ENCODE results near the gene GPC6.
A peak's percentile ranks its signal among the peaks of the same experiment; 100 is the strongest.

The GPC6 gene

DNA sequence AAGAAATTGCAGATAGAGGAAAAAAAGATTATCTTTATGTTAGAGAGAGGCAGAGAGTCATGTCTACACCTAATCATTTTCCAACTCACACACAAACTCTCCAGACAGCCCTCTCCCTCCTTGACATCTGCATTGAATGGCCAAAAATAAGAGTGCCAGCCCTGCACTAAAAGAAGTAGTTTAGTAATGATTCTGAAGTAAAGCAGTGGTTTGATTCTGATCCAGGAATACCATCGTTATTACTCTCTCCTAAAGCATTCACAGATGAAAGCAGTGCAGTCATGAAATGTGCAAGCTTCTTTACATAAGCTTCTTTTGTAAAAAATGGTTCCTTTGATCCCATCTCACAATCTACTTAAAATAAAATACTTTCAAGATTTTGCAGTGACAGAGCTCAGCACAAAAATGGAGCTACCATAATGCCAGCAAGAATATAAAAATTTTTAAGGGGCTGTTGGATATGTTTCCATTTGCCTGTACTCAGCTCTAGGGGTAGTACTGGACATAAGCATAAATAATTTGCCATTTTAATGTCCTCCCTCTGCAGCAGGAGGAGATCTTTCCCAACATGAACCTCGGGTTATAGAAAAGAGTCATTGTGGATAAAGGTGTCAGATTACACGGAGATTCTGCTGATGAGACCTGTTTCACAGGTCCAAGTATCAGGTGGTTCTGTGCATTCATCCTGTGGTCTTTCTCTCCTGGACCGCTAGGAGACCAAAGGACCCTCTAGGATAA lies 846.6 kb downstream of the GPC6 start:
- DNase-seq: peak; percentile 64

DNA sequence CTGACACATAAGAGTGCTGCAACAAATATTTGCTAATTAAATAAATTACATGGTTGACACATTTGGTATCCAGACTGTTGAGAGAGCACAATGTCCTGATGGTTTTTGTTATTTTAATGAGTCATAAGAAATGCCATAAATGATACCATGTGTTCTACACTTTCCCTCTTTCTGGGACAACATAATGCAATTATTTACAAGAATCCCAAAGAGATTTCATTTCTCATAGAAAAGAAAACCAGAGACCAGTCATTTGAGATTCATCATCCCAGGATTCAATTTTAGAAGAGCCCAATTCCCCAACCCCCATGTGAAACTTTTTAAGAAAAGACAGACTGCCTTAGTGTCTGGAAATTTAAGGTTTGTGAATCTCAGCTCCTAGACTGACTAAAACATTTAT lies 853.3 kb downstream of the GPC6 start:
- DNase-seq: peak; percentile 72

DNA sequence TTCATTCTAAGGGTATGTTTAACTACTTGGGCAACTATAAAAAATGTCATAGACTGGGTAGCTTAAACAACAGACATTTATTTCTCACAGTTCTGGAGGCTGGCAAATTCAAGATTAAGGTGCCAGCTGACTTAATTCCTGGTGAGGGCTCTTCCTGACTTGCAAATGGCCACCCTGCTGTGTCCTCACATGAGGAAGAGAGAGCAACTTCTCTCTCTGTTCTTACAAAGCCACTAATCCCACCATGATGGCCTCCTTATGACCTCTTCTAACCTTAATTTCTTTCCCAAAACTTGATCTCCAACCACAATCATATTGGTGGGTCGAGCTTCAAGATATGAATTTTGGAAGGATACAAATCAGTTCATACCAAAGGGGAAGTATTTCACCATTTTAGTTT lies 853.9 kb downstream of the GPC6 start:
- no peak for DNase-seq

DNA sequence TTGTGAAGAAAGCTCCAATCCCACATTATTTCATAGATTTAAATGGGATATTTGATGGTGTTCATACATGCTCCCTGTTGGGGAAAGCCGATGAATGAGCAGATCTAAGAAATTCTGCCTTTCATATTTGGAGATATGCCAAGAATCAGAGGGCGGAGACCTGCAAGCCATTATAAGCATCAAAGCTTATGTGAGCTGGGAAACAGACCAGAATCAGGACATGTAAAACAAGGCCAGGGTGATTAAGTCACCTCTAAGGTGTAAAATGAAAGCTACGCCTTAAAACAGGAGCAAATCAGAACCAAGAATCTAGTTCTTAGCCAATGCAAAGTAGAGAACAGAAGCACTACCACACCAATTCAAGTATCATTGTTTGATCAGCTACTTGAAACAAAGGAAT lies 860.5 kb downstream of the GPC6 start:
- DNase-seq: no peak

DNA sequence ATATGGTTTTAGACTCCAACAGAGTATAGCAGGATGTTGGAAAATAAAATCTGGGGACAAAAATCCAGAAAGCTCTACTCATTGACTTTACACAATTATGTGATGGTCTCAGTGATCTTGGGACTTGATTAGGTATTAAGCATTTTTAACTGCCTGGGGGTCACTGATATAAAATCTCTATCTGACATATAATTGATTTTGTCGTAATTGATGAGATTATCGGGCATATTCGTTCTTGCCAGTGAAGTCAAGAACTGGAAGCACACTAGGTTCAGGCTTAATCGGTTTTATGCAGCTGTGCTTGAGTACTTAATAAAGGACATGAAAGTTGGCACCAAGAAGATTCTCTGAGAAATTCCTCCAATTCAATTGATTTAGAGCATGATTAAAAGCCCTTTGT lies 862.1 kb downstream of the GPC6 start:
- DNase-seq: no peak

DNA sequence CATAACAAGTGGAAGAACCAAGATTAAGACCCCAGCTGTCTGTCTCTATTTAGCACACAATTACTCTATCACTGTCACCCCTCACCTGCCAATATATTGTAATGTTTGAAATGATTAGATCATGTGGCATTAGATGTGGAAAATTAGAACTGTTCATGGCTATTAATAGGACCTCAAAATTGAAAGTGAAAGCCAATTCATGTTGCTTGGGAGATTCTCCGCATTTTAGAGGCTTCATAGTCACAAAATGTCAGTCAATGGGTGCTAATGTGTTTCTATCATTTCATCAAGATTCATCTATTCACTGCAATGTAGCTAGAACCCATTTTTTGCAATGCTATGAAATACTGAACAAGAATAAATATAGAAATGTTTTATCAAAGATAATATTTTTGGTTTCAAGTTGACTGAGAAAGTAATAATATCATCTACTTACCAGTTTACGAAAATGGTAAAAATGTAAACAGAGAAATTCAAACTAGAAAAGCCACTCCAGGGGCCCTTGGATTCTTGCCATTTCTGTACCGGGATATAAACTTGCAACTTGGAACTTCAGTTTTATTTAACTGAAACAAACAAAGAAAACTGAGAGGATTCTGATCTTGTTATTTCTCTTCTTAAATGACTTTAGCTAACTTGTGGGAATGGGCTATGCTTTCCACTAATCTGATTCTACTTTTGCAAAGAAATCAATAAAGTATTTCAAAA lies 864.3 kb downstream of the GPC6 start:
- DNase-seq: no peak

DNA sequence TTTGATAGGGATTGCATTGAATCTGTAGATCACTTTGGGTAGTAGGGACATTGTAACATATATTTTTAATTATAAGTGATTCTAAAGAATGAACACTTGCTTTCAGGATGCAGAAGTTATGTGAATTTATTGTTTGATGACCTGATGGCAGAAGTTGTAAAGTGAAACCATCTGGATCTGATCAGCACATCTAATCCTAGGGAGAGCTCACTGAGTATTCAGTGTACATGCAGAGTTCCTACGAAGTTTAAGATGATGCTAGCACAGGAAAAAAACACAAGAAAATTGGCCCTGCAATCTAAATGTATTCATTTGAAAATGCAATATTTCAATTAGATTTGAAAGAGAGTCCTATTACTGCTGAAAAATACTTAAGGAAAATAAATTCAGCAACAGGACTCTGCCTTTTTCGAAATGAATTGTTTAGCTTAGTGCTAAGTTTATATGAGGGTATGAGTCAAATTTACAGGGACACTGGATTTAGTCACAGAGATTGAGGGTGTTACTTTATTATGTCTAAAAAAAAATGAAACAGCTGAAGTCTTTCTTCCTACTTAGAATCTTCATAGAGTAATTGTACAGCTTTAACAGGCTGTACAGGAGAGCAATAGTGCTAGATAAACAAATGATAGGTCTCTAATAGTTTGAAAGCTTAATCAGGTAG lies 867.2 kb downstream of the GPC6 start:
- peak; percentile 43 for DNase-seq

DNA sequence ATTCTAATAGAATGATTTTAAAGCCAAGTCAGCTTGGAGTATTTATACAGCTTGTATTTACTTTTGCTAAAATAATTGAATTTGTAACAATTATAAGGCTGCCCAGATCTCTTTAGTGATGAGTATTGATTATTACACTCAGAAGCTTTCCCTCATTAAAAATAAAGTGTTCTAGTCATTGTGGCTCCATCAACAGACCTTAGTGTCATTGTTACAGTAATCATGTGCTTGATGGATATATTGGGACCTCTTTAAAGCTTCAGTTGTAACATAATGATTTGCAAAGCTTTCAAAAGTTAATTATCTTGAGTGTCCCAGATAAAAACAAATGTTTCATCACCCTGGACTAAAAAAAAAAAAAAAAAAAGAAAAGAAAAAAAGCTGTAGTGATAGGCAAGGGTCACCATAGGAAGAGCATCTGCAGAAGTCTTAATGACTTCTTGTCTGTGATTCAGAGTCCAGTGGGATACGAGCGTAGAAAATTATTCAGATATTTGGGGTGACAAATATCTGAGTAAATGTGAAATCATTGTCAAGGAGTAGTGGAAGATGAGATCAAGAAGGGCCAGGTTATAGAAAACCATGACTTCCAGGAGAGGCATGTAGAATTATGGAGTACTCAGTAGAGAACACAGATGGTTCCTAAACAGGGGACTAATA lies 883.2 kb downstream of the GPC6 start:
- peak; percentile 40 for DNase-seq

DNA sequence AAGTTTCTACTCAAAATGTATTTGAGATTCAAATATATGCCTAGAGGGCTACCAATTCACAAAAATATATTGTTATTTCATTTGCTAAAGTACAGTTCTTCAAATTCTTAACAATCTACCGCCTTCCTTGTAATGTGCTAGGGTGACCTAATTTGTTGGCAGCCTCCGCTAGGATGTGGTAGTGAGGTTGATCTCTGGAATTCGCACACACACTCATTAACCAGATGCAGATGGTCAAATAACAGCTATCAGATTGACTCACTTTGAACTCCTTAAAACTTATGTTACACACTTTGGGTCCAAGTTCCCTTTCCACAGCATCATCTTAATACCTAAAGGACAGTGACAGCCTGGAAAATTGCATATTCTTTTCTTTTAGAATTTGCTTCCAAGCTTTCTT lies 885.6 kb downstream of the GPC6 start:
- DNase-seq: peak; percentile 95

DNA sequence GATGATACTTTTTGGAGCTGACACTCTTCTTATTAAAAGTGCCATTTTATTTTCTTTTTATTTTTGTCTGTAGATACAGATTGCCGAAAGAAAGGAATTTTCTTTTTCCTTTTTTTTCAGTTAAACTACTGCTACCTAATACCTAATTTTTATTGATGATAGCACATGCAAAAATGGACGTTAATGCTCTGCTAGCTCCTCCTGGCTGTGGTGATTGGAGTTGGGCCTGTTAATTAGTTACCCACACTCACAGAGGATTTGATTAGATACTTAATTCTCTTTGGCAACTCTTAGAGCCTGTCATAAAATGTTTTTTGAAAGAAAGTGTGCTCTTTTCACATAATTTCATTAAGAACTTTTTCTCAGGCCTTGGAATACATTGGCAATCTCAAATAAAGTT lies 886.1 kb downstream of the GPC6 start:
- peak; percentile 9 for DNase-seq

DNA sequence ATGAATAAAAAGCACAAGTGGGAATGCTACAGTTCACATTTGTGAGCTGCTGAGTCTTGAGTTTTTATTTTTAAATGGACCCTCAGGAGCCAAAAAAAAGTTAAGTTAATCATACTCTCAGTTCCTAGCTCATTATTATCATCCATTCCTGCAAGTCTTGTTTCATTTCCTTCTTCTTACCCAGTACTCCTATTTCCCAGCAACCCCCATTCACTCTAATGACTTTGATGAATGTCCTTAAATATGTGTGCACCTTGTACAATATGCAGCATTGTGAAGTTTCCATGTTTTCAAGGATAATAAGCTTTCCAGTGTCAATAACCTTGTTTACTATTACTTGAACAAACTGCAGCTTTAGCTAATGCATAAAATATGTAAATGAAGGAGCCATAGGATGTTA lies 886.6 kb downstream of the GPC6 start:
- DNase-seq: no peak

DNA sequence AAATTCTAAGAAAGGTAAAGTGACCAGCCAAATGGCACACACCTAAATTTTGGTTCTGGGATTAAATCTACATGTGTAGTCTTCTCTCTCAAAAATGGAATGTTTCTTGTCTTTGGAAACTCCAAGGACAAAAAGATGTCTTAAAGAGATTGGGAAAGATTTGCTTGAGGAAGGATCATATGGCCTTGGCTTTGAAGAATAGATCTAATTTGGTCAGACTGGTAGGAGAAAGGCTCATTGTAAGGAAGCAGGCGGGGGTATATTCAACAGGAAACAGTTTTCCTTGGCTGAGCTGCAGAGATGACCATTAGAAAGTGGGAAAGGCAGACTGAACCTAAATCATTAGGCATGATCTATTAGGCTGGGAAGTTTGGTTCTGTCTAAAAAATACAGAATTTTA lies 887.6 kb downstream of the GPC6 start:
- DNase-seq: no peak

DNA sequence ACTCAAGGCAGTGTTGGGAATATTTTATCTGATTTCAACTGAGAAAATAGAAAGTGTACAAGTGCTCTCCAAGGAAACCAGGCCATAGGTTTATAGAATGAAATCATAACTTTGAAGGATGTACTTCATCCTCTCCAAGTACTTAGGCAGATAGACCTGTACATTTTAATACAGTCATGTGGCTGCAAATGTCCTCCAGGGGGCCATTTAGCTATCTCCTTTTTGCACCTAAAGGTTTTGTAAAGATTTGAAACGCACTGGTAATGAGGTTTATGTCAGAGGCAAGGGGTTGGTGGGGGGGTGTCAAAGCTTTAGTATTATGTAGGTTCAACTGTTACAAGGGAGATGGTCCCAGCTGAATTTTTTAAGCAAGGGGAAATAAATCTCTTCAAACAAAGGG lies 888.4 kb downstream of the GPC6 start:
- DNase-seq: no peak

DNA sequence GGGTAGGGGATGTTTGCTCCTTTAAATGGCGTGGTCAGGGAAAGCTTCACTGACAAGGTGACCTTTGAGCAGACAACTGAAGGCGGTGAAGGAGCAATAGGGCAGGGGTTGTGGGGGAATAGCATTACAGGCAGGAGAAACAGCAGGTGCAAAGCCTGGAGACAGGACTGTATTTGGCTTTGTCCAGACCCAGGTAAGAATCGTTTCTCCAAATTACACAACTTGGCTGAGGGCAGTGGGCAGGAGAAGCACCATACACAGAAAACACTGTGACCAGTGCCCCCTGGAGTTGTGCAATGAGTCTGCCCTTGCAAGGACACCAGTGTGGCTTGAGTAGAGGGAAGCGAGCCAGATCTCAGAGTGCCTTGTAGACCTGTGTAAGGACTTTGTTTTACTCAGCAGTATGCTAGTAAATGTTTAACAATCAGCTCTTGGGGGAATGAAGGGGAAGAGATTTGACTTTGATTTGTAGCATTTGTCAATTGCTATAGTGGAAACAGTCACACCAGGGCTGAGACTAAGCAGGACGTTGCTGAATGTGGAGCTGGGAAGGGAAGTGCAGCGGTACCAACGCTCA lies 892.8 kb downstream of the GPC6 start:
- no peak for DNase-seq

DNA sequence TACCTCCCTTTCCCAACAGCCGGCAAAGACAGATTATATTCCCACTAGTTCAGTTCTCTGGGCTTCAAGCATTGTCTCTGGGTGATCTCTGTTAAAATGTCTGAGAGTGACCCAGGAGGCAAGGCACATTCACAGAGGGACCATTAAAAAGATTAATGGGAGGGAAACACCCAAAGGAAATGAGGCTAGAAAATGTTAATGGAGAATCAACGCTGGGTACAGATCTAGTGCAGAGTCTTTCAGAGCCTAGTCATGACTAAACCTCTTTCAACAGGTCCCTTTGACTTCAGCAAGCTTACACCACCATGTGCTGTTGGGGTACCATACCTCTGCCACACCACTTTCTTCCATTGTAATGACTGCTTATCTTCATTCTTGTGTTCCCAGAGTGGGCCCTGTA lies 894.3 kb downstream of the GPC6 start:
- DNase-seq: no peak

DNA sequence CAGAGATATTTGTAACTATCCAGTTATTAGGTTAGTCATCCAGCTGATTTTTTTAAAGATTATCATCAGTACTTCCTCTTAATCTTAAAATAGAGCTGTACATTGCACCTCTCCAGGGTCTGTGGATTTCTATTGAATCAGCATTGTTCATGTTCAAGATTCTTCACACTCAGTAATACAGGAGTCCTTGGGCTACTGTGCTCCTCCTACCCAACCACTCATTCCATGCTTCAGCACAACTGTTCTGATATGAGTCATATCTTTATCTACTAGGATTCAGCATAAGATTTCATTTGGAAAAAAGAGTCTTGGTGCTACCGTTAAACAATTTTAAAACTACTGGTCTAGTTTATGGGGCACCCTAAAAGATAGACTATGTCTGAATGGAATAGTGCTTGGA lies 895.1 kb downstream of the GPC6 start:
- DNase-seq: peak; percentile 59

DNA sequence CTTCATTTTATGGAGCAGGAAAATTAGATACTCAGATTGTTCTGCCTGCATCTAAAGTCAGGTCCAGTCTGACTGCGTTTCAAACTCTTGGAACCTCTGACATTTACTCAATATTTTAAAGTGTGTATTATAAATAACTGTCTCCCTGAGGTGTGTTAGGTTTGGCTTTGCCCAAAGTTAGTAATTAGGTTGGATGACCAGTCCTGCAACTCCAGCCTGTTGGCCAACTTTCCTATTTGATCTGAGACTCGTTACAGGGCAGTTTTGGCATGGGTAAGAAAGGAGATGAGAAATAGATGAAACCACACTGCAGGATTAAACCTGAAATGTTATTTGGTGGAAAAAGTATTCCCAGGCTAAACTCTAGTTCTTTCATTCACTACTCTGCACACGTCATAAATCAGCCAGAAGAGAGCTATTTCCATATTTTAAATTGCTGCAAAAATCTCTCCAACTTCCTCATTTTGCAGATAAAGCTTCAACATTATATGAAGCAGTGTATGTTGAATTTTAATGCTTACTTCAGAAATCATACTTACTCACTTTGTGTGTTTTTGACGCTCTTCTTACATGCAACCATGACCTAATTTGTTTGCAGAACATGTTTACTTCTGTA lies 895.8 kb downstream of the GPC6 start:
- DNase-seq: no peak

DNA sequence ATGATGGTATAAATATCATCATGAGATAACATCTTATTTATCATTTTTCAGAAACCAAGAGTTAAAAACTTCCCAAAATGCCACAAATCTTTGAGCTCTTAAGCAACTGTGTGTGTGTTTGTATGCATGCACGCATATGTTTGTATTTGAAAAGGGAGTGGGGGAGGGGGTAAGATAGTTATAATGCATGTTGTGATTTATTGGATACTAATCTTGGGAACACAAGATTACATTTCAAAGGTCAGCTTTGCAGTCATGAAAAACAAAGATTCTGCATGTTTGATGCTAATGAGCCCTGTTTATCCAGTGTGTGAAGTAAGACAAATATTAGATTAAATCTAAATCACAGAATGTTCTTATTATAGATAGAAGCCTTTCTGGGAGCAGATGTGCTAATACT lies 897.0 kb downstream of the GPC6 start:
- no peak for DNase-seq

DNA sequence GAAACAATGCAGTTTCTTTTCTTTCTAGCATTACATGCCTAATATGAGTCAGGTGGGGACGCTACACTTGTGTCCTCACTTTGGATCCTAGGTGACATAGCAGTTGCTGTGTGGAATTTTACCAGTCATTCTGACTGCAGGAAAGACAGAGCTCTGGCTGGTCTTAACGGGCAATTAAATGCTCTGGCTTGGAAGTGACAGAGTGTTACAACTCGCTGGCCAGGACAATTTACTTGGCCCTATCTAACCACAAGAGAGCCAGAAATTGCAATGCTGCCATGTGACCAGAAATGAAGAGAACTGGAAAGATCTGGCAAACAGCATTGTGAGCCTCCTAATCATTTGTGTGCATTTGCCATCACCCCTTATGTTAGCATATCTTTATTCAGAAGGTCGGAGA lies 901.8 kb downstream of the GPC6 start:
- no peak for DNase-seq

DNA sequence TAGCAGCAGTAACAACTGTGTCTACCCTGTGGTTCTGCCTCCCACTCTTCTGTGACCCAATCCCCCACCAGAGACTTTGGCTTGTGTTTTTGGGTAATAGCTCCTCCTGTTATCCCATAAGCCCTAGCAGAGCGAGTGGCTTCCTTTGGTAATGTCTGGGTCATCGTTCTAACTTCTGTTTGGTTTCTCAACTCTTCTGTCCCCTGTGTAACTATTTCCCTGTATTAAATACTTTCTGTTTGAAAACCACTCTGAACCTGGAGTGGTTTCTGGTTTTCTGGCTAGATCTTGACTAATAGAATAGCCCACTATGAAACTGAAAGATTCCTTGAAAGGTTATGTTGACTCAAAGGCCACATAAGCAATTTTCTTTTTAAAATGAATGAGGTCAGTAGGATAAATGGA lies 902.9 kb downstream of the GPC6 start:
- DNase-seq: no peak

DNA sequence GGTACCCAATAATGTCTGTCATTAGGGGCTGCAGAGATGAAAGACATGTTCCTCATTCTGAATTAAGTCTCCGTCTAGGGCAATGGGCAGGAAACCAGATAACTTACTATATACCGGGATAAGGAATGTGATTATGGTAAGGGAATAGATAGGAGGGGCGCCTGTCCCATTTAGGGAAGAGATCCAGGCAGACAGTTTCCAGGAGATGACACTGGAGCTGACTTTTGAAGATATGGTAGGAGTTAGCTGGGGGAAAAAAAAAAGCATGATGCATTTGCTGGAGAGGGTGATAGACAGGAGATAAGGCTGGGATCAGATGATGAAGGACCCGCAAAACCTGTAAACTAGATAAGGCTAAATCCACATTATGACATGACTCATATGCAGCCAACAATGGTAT lies 912.2 kb downstream of the GPC6 start:
- DNase-seq: no peak

DNA sequence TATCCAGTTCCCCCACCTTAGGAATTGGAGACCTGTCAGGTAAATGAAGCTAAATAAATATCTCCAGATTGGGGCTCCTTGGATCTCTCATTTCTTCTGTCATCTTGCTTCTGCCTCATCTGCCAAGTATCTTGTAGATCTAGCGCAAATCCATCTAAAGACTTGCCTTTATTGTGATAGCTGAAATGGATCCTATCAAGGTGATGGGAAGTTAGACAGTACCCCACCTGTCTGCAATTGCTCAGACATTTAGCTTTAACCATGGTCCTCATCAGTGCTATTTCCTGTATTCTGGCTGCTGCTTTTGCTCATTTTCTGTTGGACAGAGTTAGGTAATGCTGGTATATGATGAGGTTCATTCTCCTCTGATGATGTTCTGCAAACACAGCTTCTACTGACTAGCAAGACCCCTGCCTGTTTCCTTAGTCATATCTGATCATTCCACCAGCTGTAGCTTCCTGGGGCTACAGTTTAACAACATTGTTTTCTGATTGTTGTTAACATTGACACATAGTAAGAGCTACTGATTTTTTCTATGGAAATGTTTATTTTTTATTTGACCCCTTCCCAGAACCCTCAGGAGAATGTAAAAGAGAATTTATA lies 912.9 kb downstream of the GPC6 start:
- no peak for DNase-seq

Measured in HCEC 1CT (cell line).